NCI-H146 (cell line): Measurements from ENCODE around the gene FAT1.
"Not testable (repeated sequence)": the region's sequence is repeated elsewhere in the genome, so short reads cannot be mapped to it uniquely, and the experiment has no call there.

Source experiments
- DNase-seq: peaks from one replicate; lab custom pipeline; 2025; lab: John Stamatoyannopoulos, UW

Gene FAT1

GRCh38 chr4:186698028-186698427 is 25.6 kb downstream of the FAT1 start:
- no peak for DNase-seq

GRCh38 chr4:186695392-186695791 is 28.3 kb downstream of the FAT1 start:
- no peak for DNase-seq

GRCh38 chr4:186693894-186694293 is 29.8 kb downstream of the FAT1 start:
- no peak for DNase-seq

- DNase-seq = no peak
These were observed 30.4 kb downstream of the FAT1 start for GRCh38 chr4:186693159-186693815.

GRCh38 chr4:186691396-186691795 is 32.3 kb downstream of the FAT1 start:
- no peak for DNase-seq

DNA sequence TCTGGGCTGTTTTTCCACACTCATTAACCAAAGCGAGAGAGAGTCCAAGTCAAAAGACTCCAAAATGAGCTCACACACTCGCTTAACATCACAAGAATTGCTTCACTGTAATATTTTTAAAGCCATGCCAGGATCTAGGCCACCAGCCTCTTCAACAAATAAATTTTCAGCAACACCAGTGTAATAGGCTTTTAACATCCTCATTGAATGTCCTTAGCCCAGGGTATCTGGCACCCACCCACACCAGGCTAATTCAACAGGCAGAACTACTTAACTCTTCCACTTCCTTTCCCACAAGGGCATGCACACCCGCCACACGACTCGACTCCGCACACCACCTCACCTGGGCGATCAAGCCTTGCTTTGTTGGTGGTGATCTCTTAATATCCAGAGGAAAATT is 34.2 kb downstream of the FAT1 start:
- no peak for DNase-seq

DNA sequence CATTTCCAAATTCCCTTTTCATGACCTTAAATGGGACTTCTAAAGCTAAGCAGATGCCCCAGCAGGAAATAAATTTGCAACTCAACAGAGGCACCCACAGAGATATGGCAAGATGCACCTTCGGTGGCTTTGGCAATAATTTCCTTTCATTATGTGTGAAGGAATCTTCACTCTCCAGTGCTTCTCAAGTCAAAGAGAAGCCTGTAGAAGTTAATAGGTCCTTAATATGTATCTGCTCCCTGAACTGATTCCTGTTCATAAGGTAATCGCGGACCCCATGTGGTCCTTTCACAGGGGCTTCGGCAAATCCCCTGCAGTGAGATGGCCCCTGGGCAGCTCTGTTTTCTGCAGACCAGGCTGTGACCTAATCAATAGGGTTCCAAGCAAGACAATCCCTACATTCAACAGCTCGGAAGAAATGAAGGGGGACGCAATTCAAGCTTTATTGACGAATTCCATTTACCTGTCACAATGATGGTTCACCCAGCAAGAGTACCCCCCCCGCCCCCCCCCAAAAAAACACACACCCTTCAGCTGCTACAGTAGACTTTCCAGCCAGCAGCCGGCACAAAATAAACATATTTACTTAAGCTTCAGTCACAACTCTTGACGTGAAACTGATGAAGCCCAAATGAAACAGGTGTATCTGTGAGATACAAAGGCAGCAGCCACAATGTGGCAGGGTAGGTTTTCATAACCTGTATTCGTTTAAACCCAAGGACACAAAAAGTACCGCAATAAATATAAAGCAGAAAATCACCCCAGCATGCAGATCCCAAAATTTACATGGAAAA is 35.3 kb downstream of the FAT1 start:
- DNase-seq = no peak

- DNase-seq = no peak
These were observed 36.4 kb downstream of the FAT1 start for GRCh38 chr4:186687265-186687664.

DNA sequence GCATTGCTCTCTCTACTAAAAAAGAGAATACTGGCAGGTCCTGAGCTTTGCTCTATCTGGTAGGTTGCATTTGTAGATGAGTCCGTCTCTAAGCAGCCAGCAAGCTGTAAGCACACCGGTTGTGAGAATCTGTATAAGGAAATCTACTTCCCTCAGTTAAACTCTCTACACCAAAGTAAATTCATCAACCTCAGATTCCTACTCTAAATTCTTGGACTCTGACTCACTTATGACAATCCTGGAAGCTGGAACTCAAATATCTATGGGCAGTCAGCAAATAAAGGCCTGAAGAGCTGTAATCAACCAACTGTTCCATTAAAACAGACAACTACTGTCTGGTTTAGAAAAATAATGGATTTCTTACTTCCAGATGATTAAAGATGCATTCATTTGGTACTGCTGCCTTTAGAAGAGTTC is 37.9 kb downstream of the FAT1 start:
- DNase-seq = no peak

DNA sequence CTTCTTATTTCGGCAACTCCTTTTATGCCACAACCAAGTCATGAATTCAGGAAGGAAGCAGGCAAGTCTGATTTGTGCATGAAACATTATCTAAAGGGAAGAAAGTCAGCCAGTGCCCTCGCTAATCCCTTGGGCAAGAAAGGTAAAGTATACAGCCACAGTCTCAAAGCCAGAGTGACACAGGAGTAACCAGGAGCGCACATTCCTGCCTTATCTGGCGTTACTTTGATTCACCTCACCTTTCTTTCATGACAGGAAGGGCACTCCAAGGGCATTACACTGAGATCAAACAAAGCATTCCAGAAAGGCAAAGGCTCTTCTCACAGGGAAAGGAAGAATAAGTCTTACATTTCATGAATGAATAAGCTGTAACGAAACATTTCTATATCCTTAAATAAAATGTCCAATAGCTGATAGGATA is 38.8 kb downstream of the FAT1 start:
- DNase-seq = no peak

- no peak for DNase-seq
These were observed 39.4 kb downstream of the FAT1 start for GRCh38 chr4:186684220-186684619.

DNA sequence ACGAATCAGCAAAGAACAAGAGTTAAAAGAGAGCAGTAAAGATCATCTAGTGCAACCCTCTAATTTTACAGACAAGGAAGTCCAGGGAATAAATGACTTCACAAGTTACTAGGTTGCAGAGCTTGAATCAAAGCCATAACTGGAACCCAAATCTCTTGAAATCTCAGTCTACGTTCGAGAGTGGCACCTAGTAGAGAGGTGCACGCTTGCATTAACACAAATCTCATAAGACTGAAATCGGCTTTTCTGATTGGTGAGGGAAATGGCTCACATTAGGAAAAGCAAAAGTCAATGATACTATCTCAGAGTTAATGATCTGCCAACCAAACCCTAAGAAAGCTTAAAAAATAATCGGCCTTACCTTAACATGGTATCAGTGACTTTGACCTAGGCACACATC is 43.0 kb downstream of the FAT1 start:
- DNase-seq = no peak

DNA sequence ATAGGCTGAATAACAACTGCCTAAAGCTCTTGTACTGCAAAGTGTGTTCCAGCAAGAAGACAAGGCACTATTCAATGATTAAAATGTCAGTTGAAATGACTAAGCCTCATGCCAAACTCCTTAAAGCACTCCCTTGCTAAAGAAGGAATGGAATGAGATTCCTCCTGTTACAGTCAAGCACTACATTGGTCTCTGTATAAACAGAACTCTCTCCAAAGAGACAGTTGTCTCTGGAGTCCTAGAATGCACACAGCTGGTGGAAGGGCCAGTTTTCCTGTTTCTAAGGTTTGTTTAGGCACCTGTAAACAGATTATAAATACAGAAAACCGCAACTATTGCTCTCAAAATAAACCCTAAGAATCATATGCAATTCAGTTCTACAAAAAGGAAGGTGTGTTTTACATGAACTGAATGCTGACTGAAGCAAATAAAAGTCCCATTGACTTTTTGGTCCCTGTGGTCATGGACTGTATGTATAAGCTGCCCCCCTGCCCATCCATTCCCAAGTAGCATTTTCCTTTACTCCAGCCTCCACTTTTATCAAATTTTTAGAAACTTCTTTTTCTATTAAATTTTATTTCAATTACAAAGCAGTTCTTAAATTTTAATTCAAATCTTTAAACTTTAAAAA is 47.0 kb downstream of the FAT1 start:
- DNase-seq = no peak

DNA sequence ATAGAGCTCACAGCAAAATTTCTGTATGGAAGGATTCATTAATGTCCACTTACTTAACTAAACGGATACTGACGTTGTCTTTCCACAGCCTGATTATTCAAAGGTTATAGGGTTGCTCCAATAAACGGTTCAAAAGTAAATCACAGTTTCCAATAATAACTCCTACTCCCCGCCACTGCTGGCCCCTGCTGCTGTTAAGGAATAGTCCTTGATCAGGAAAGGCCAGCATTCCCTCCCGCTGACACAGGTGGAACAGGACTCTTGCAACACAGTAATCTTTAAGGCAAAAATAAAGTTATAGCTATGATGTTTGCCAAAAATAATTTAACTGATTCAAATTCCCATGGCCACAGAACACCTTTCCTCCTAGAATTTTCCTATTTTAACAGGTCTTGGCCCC is 53.9 kb downstream of the FAT1 start:
- no peak for DNase-seq

DNA sequence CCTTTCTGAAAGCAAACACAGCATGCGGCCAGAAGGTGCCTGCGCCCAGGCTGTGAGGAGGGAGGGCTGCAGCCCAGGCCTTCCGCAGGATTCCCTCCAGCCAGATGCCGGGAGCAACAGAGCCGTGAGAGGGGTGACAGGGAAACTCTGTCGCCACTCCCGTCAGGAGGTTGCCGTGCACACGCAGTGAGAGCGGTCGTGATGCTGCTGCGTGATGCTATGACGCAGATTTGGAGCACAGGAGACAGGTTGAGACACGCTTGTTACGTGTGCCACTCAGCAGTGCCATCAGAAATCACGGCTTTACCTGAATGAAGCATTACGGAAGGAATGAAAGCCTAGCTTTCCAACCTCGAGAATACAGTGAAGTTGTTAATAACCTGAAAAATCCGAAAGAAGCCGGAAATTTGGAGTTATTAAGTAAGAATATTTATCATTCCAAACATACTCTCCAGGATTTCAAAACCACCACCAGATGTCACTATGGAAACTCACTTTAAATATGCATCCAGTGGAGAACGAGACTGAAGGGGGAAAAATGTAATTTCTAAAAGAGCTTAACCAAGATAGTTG is 54.4 kb downstream of the FAT1 start:
- DNase-seq = no peak

DNA sequence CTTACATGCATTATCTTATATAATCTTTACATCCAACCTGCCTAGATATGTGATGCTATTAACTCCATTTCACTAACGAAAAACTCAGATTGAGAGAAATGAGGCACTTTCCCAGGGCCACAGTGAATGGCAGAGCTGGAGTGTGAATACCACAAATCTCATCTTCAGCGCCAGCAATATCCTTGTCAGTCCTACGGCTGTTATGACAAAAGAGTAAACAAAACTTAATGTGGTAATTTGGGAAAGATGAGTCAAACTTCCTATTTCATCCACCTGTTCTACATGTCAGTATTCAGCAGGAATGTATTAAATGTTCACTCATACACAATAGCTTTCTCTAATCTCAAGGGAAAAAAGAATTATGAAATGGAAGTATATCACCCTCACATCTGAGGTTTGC is 56.9 kb downstream of the FAT1 start:
- DNase-seq = no peak

DNA sequence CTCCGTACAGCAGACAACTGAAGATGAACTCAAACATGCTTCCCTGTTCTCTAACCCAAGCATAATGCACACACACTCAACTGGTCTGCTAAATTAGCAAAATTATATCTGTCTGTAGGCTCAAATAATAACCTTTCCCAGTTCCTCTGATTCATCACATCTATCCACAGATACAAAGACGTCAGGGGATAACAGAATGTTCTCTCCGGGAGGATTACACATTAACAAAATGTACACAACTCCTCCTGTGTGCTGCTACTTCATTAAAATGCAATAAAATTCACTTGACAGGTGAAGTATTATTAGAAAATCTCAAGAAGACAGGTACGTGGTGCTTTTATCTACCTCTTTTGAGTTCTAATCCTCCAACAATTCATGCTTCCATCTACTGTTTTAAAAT is 57.4 kb downstream of the FAT1 start:
- DNase-seq = no peak

- no peak for DNase-seq
These were observed 63.3 kb downstream of the FAT1 start for GRCh38 chr4:186660403-186660802.

DNA sequence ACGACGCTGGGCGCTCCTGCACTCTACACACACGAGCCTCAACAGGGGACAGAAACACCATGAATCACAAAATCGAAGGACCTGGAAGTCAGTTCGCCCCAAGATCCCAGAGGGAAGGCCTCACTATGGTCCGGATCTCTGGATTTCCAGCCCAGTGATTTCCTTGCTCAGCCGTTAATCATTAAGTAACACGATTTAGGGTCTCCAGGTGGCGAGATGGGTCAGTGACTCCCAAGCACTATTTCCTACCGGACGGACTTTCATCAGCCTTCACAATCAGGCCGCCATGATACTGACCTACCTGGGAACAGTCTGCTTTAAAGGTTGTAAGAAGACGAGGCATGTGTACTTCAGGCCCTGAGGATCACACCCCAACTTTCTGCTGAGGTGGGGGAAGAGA is 63.7 kb downstream of the FAT1 start:
- DNase-seq = no peak

GRCh38 chr4:186659456-186659855 is 64.2 kb downstream of the FAT1 start:
- not testable (repeated sequence) for DNase-seq

DNA sequence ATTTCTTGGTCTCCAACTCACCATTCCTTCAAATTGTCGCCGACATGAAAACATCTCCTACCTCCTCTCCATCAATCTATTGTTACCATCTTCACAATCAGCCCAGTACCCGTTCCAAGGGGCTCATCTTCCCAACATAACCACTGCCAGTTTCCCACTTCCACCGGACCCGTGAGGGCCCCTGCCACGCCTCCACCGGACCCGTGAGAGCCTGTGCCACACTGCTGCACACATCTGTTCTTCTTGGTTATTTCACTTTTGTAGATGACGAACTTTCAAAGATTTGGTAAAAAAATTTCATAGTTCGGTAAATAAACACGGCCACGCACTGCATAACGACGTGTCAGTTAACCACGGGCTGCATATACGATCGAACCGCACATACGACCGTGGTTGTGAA is 65.0 kb downstream of the FAT1 start:
- DNase-seq = no peak

GRCh38 chr4:186657764-186658163 is 65.9 kb downstream of the FAT1 start:
- DNase-seq = no peak

GRCh38 chr4:186653969-186654368 is 69.7 kb downstream of the FAT1 start:
- DNase-seq = no peak
